Cerebellar cortex (tissue), 1 donor: Measurements from ENCODE around the gene MYO10.
"Not testable (repeated sequence)": the region's sequence is repeated elsewhere in the genome, so short reads cannot be mapped to it uniquely, and the experiment has no call there.

Experiments used
- DNase-seq: peaks from one replicate; pipeline ENCODE4 v3.0.0-alpha.2; 2015; ENCODE audit warnings: low spot score

Gene MYO10

GRCh38 chr5:16936150-16936988, at the start of gene MYO10:
TSS of gene MYO10 (minus strand) at chr5:16936288. CDS start at chr5:16935808, 480 bp downstream.
- no peak for DNase-seq

- DNase-seq: not testable (repeated sequence)
Measured at GRCh38 chr5:16985304-16985703, 49.2 kb upstream of the MYO10 start.

GRCh38 chr5:16983972-16984371, 47.9 kb upstream of the MYO10 start:
- DNase-seq: no peak

- DNase-seq: no peak
Measured at GRCh38 chr5:16983022-16983639, 47.0 kb upstream of the MYO10 start.

- no peak for DNase-seq
Measured at GRCh38 chr5:16981700-16982099, 45.6 kb upstream of the MYO10 start.

- DNase-seq: no peak
Measured at GRCh38 chr5:16980983-16981382, 44.9 kb upstream of the MYO10 start.

GRCh38 chr5:16978296-16978695, 42.2 kb upstream of the MYO10 start:
- no peak for DNase-seq

- DNase-seq: no peak
Measured at GRCh38 chr5:16976625-16977008, 40.5 kb upstream of the MYO10 start.

GRCh38 chr5:16975950-16976624, 40.0 kb upstream of the MYO10 start:
- DNase-seq: no peak

GRCh38 chr5:16974981-16975380, 38.9 kb upstream of the MYO10 start:
- no peak for DNase-seq

- no peak for DNase-seq
Measured at GRCh38 chr5:16970826-16971225, 34.7 kb upstream of the MYO10 start.

GRCh38 chr5:16970260-16970659, 34.2 kb upstream of the MYO10 start:
- DNase-seq: no peak

- DNase-seq: no peak
Measured at GRCh38 chr5:16965581-16965980, 29.5 kb upstream of the MYO10 start.

GRCh38 chr5:16963821-16964220, 27.7 kb upstream of the MYO10 start:
- no peak for DNase-seq

- DNase-seq: no peak
Measured at GRCh38 chr5:16961131-16961530, 25.0 kb upstream of the MYO10 start.

GRCh38 chr5:16957304-16958196, 21.5 kb upstream of the MYO10 start:
- no peak for DNase-seq

- DNase-seq: no peak
Measured at GRCh38 chr5:16953729-16954128, 17.6 kb upstream of the MYO10 start.

- DNase-seq: no peak
Measured at GRCh38 chr5:16952968-16953671, 17.0 kb upstream of the MYO10 start.

- DNase-seq: no peak
Measured at GRCh38 chr5:16946725-16947124, 10.6 kb upstream of the MYO10 start.

GRCh38 chr5:16944816-16945562, 8.9 kb upstream of the MYO10 start:
- no peak for DNase-seq
